ENCODE measurements around the gene CERK.

CERK gene

DNA sequence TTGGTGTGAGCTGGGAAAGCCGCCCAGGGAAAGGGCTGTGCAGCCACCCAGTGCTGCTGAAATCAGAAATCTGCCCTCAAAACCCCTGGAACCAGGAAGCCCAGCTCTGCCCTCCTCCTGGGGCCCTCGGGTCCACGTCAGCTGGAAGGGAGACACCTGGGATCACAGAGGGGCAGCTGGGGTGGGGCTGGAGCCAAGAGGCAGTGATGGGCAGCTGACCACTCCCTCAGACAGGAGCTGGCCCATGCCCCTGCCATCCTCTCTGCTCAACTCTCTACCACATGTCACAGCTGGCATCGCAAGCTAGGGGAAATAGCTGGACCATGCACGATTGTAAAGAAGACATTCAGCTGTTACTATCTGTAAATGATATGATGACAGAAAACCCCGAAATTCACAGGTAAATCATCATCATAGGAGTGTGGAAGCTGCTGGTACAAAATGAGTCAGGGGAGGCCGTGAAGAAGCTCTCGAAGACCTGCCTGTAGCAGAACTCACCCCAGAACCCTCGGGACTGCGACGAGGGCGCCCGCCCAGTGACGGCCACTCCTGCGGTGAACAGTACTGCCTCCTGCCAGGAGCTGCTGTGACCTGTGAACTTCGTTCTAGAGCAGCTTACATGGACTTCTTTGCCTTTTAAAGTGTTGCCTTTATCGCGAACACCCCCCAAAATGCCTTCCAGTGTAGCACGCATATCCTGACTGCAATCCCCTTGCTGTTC is 55.9 kb downstream of the CERK start:
- TF ChIP-seq, protein P1, sequence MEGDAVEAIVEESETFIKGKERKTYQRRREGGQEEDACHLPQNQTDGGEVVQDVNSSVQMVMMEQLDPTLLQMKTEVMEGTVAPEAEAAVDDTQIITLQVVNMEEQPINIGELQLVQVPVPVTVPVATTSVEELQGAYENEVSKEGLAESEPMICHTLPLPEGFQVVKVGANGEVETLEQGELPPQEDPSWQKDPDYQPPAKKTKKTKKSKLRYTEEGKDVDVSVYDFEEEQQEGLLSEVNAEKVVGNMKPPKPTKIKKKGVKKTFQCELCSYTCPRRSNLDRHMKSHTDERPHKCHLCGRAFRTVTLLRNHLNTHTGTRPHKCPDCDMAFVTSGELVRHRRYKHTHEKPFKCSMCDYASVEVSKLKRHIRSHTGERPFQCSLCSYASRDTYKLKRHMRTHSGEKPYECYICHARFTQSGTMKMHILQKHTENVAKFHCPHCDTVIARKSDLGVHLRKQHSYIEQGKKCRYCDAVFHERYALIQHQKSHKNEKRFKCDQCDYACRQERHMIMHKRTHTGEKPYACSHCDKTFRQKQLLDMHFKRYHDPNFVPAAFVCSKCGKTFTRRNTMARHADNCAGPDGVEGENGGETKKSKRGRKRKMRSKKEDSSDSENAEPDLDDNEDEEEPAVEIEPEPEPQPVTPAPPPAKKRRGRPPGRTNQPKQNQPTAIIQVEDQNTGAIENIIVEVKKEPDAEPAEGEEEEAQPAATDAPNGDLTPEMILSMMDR (IDR thresholded peaks at IDR 0.05; ENCODE audit: control insufficient read depth, insufficient read depth, low read depth, low read length, missing control alignments), result no peak
- no peak overlapping the region for H3K4me3 ChIP-seq (ENCODE audit: control insufficient read depth, low read depth, low read length)
- DNase-seq (ENCODE audit: low read depth), result no peak

DNA sequence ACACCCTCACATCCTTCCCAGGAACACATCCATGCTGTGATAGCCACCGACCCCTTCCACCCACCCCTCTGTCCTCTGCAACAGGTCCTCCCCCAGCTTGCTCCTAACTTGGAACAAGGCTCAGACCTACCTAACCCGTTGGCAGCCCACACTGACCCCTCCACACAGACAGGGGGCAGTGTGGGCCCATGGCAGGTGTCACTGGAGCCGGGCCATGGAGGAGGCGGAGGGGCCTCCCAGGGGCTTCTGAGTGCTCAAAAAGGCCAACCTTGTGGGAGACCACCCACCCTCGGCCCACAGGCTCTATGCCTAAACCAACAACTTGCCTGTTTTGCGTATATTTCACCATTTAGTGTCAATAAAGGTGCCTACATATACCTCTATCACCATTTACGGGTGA is 57.0 kb downstream of the CERK start:
- no peak overlapping the region for H3K4me3 ChIP-seq (ENCODE audit: control insufficient read depth, low read depth, low read length)
- TF ChIP-seq, protein P1 (IDR thresholded peaks at IDR 0.05; ENCODE audit: control insufficient read depth, insufficient read depth, low read depth, low read length, missing control alignments), result no peak
- no peak for DNase-seq (ENCODE audit: low read depth)

DNA sequence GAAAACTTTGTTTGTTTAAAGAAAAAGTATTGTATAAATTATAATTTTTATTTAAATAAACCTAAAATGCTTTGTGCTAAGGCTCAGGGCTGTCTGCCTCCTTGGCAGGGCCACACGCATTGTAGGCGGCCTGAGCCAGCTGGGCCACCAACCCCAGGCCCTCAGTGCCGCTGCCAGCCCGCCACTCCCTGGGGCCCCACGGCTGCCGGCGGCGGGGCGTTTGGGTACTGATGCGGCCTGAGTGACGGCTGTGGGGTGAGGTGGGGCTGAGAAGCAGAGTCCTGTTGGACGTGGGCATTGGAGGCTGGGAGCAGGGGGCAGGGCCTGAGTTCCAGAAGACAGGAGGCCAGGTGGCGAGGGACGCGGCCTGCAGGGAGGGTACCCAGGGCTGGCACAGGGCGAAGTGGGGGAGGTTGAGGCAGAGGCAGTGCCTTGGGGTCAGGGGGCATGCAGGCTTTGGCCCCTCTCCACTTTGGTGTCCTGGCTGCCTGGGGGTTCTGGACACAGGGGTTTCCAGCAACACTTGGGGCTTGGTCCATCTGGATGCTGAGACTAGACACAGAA is 58.3 kb downstream of the CERK start:
- DNase-seq (ENCODE audit: low read depth), result no peak
- no peak overlapping the region for H3K4me3 ChIP-seq (ENCODE audit: control insufficient read depth, low read depth, low read length)
- TF ChIP-seq, protein P1 (IDR thresholded peaks at IDR 0.05; ENCODE audit: control insufficient read depth, insufficient read depth, low read depth, low read length, missing control alignments), result no peak

DNA sequence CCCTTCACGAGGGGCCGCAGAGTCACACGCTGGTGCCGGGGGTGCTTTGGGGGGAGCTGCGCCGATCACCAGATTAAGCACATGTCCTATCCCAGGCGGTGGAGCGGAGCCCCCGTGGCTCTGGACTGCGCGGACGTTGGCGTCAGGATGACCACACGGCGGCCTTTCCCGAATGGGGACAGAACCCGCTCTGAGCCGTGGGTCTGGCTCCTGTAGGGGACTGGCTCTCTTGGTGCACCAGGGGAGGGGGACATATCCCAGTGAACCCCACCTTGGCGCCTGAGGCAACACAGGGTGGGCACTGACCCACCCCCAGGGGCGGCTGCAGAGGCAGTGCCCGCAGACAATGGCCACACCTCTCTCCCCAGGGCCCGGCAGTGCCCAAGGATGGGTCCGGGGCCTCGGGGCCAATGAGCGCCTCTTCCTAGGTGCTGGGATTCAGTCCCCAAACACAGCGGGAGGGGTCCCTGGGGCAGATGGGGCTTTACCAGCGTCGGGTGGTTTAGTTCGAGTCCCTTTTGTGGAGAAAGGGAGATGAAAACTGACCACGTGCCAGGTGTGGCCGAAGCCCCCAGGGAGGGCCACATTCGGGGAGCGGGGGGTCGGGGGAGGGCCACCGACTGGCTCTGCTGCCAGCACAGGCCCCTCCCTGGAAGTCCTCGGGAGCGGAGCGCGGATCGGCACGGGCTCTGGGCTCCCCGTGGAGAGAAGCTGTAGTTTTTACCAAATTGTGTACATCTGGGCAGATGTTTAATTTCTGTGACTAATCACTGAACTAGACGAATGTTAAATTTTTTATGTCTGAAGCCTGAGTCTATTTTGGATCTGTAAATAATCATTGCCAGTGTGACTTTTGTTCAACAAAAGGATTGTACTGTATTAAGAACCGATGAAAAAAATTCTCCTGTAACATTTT is 59.0 kb downstream of the CERK start:
- TF ChIP-seq, protein P1 (IDR thresholded peaks at IDR 0.05; ENCODE audit: control insufficient read depth, insufficient read depth, low read depth, low read length, missing control alignments), result no peak
- no peak for DNase-seq (ENCODE audit: low read depth)

DNA sequence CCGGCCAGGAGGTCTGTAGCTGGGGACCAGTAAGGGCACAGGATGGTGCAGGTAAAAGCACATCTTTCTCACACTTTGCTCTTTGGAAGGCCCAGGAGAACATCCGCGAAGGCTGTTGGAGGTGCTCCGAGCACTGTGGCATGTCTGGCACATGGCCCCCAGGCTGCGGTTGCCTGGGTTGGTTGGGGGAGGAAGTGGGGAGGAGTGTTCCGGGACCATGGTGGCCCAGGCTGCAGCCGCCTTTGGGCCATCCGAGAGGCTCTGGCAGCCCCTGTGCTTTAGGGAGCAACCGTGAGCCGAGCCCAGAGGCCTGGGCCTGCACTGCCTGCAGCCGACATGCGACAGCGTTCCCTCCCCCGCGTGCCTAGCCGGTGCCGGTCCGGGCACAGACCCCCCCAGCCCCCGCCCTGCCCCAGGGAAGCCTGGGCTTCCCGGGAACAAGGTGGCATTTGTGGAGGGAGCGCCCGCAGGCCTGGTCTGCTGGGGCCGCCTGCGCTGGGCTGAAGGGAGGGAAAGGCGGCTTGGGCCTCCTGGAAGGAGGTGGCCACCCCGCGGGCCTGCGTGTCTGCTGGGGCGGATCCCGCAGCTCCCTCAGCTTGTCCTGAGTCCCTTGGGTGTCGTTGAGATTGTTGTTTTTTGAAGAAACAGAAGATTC is 59.9 kb downstream of the CERK start:
- TF ChIP-seq, protein P1 (IDR thresholded peaks at IDR 0.05; ENCODE audit: control insufficient read depth, insufficient read depth, low read depth, low read length, missing control alignments), result no peak
- H3K4me3 ChIP-seq (ENCODE audit: control insufficient read depth, low read depth, low read length), result no peak overlapping the region
- no peak for DNase-seq (ENCODE audit: low read depth)

More for the DNA sequence above, 59.0 kb downstream of the CERK start:
- H3K4me3 ChIP-seq (ENCODE audit: control insufficient read depth, low read depth, low read length), result no peak overlapping the region

DNA sequence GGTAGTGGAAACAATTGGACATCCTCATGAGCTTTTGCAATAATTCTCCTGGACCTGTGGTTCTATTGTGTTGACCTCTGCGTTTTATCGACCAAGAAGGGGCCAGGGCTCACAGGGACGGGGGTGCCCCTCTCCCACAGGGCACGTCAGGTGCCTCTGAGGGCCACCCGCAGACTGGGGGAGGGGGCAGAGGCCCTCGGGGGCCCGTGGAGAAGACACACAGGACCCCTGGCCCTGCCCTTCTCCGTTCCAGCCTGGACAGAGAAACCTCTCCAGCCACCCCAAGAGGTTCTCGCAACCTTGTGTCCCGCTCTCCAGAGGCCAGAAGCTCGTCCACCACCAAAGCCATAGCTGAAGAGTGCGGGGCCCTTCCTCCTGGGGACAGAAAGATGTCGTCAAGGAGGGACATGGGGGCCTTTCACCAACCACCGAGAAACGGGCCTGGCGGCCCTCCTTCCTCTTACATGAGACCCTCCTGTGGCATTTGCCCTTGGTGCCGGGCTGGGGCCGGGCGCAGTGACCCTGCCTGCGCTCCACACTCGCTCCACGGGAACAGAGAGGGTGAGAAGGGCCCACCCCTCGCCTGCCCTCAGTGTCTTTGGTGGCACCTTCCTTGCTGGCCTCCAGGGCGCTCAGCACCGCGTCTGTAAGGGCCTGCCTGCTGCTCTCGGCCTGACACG is 60.6 kb downstream of the CERK start:
- TF ChIP-seq, protein P1 (IDR thresholded peaks at IDR 0.05; ENCODE audit: control insufficient read depth, insufficient read depth, low read depth, low read length, missing control alignments), result no peak
- no peak overlapping the region for H3K4me3 ChIP-seq (ENCODE audit: control insufficient read depth, low read depth, low read length)
- DNase-seq (ENCODE audit: low read depth), result no peak

All from AG09309 (cell line).